Loucy (cell line): Measurements from ENCODE around the gene PREX1.

Source experiments
- EZH2phosphoT487 ChIP-seq: fragments of 200-600 bp; IDR thresholded peaks from 2 replicates; pipeline ENCODE4 v1.6.1; 2018; ENCODE audit warnings: antibody characterized with exemption, mild to moderate bottlenecking, moderate library complexity, borderline replicate concordance
- TF ChIP-seq, protein P1 (sequence below): fragments of 200-600 bp; sonication (generic); conservative IDR thresholded peaks from 2 replicates; pipeline ENCODE4 v1.5.1; 2014; ENCODE audit warnings: mild to moderate bottlenecking, antibody characterized with exemption, low read length

DNA sequence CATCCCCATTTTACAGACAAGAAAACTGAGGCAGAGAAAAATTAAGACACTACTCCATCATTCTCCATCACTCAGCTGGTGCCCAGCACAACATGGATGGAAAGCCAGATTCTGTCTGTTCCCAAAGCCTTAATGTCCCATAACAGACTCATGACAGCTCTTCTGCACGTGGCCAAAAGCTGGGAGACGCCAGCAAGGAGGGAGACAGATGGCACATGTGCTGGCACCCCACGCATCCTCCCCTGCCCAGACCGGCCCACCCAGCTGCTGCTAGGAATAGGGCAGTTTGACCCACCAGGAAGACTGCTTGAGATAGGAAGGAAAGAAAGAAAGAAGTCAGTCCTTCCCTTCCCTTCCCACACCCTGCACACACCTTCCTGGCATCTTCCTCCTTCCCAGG lies 96.3 kb downstream of the PREX1 start:
- TF ChIP-seq, protein P1, sequence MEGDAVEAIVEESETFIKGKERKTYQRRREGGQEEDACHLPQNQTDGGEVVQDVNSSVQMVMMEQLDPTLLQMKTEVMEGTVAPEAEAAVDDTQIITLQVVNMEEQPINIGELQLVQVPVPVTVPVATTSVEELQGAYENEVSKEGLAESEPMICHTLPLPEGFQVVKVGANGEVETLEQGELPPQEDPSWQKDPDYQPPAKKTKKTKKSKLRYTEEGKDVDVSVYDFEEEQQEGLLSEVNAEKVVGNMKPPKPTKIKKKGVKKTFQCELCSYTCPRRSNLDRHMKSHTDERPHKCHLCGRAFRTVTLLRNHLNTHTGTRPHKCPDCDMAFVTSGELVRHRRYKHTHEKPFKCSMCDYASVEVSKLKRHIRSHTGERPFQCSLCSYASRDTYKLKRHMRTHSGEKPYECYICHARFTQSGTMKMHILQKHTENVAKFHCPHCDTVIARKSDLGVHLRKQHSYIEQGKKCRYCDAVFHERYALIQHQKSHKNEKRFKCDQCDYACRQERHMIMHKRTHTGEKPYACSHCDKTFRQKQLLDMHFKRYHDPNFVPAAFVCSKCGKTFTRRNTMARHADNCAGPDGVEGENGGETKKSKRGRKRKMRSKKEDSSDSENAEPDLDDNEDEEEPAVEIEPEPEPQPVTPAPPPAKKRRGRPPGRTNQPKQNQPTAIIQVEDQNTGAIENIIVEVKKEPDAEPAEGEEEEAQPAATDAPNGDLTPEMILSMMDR, result no peak
- no peak for TF ChIP-seq EZH2phosphoT487
